Skin epidermis (tissue), 12 donors: ENCODE results near the gene TXNRD2.

Experiments used
- H3K27ac ChIP-seq, 21 experiments: fragments of 200-600 bp; sonication (generic) in 11 of 21; one replicate each; pipeline ENCODE4 v1.5.0; 2020; ENCODE audit warnings: mild to moderate bottlenecking in 3 of 21, inconsistent platforms in 2 of 21, moderate library complexity in 2 of 21
- H3K4me3 ChIP-seq, 7 experiments: fragments of 200-600 bp; sonication (generic) in 2 of 7; one replicate each; pipeline ENCODE4 v1.5.0; 2020; ENCODE audit warnings: inconsistent platforms in 2 of 7, mild to moderate bottlenecking in 2 of 7, moderate library complexity in 1 of 7

Gene TXNRD2

DNA sequence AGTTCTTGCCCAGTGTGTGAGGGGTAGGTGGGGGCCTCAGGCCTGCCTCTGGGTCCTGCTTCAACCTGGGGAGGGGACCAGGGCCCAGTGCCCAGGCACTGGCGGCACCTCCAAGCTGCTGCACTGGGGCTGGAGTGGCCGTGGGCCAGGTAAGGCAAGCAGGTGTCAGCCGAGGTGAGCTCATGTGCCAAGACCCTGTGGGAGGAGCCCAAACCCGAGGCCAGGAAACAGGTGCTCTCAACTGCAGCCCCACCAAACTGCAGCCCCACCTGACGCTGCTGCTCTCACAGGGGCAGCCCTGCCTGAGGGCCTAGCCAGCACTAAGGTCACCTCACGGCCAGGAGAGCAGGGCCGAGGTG lies 68.9 kb downstream of the TXNRD2 start:
- Histone ChIP-seq H3K4me3 (no peak overlapping the region), H3K27ac (no peak overlapping the region)

DNA sequence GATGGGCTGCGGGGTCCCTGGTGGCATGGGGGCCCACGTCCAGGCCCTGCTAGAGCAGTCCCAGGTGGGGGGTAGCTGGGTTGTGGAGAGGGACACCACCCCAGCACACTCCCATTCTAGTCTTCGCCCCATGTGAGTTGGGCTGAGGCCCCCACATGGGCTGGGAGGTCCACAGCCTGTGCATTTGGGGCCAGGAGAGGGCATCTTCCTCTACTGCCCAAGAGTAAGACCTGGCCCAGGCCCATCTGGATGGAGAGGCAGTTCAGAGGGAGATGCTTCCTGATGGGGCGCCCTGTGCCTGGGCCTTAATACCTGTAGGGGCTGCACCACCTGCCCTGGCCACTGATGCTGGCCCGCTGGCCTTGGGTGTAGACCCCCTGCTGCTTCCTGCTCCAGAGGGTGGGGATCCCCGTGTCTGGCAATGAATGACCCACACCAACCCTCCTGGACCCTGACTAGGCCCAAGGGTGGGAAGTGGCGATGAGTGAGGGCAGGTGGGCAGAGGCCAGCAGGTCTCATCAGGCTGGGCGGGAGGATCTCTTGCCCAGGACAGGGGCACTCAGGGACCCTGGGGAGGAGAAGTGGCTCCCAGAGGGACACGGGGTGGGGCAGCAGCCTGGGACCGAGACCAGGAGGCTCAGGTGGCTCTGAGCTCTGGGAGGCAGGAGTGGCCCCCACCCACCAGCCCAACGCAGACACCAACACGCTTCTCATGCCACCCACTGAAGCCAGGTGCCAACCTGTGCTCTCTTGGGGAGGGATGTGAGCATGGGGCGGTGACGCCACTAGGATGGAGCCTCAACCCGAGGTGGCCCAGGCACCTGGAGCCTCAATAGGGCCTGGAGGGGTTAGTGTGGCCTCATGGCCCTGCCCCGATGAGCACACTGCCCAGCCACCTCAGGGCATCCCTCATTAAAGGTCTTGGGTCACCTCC lies 69.5 kb downstream of the TXNRD2 start:
- Histone ChIP-seq H3K4me3 (no peak overlapping the region), H3K27ac (no peak overlapping the region)

DNA sequence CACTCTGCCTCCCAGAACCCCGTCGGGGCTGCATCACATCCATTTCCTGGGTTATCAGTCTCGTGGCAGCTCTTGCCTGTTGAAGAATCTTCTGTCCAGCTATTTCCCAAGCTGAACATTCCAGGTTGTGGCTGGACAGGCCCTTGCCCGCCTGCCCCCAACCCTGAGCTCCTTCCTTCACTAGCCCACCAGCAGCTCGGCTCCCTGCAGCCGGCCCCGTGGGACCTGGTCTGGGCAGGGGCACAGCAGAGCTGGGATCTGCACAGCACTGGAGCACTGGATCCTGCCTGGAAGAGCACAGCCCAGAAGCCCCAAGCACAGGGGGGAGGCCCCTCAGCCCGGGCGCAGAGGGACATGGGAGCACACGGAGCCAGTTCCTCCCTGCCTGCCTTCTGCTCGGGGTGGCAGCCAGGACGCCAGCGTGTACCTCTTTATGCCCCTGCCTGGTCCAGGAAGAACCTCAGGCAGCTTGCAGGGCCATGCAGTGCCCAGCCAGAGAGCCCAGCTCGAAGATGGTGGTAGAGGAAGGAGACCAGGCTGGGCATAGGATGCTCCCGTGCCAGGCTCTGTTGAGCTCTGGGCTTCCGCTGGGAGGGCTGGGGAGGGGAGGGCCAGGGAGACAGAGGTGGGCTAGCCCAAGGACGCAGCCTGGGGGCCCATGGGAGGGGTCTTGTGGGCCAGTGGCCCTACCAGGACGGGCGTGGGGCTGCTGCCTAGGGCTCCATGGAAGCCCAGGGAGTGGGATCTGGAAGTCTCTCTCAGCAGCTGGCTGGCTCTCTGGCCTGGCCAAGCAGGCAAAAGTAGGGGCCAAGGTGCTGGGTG lies 70.4 kb downstream of the TXNRD2 start:
- H3K27ac ChIP-seq, result no peak overlapping the region
- H3K4me3 ChIP-seq, result no peak overlapping the region

DNA sequence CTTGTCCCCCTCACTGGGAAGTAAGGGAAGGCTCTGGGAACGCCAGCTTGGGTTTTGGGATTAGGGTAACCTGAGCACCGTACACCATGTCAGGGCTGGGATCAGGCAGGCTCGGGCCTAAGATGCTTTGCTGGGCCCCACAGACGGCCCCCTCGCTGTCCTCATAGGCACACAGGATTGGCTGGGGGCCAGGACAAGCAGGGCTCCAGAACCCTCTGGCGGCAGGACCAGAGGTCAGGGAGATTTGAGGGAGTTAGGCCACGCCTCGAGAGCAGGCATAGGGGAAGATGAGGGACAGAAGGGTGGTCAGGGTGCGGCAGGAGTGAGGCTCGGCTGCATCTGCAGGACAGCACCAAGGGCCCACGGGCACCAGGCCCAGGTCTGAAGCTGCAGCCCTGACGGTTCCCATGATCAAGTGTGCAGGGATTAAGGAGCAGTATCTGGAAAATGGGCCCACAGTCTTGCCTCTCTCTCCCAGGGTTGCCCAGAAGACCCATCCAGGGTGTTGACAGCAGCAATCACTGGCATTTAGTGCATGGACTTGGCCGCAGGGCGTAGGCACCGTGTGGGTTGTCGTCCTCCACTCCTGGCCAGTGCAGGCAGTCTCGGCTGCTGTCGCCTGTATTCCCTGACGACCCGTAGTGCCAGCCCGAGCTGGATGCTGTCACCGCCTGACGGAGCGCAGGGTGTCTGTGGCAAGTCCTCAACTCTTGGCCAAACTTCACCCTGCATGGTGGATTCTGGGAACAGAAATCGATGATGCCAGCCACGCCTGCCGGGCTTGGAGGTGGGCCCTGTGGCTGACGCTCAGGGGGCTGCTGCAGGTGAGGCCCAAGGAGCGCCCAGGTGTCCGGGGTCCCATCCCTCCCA lies 71.2 kb downstream of the TXNRD2 start:
- no peak overlapping the region for H3K27ac ChIP-seq
- no peak overlapping the region for H3K4me3 ChIP-seq

DNA sequence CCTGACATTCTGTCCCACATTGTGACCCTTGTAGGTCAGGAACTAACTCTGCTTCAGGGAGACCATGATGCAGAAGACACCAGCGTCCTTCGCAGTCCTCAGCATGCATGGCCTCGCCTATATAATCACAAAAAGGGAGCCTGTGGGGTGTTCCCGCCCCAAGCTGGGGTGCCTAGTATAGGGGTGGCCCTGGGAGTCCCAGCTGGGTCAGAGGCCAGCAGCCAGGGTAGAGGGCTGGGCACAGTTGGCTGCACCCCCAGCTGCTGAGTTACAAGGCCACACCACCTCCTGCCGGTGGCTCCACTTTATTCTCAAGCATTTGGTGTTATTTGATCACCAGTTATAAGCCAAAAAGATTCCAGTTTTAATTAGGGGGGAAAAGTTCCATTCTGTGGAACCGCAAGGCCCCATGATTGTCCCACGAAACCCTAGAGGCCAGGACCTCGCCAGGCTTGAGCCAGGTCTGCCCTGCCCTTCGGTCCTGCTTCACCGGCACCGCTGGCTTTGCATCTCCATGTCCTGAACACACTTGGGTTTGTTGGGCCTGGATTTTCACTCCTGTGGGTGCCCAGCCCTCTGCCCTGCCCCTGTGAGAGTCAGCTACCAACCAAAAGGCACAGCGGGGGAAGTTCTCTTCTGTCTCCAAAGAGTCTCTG lies 72.0 kb downstream of the TXNRD2 start:
- Histone ChIP-seq H3K27ac (peak overlapping the region in 2 of 21 experiments; percentile 14 to 16), H3K4me3 (no peak overlapping the region)

DNA sequence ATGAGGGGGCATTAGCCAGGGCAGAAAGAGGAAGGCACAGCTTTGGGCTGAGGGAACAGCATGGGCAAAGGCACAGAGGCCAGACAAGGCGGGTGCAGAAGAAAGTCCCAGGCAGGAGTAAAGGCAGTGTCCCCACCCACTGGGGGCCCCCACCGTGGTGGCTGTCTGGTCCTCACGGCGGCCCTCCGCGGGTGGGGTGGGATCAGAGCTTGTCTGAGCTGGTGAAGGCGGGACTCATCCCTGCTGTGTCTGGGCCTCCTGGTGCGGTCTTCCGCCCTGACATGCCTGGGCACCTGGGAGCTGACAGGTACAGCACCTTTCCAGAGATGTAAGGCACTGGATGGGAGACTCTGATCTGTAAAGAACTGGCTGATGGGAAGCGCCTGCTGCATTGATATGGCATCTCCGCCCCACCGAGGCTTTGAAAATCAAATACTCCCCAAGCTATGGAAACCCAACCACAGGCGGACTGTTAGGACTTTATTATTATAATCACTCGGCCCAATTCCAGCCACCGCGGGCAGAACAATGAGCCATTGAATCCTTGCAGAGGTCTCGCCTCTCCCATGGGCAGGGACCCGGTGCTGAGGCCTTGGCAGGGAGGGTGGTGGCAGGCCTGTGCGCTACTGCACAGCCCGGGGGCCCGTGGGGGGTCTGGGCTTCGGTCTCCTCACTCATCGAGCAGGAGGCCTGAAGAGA lies 72.7 kb downstream of the TXNRD2 start:
- H3K4me3 ChIP-seq, result no peak overlapping the region

DNA sequence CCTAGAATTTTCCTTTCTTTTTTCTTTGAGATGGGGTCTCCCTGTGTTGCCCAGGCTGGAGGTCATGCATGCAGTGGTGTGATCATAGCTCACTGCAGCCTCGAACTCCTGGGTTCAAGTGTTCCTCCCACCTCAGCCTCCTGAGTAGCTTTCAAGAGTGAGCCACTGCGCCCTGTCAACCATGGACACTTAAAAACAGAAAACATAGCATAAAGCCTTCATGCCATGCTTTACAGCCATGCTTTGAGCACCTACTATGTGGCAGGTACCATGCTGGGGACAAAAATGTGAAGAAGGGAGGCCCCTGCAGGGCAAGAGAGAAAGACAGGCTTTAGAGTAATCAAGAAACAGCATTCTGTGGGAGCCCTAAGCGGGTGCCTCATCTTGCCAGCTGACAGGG lies 73.3 kb downstream of the TXNRD2 start:
- Histone ChIP-seq H3K4me3 (no peak overlapping the region), H3K27ac (peak overlapping the region in 2 of 21 experiments; percentile 9 to 16)

More for the DNA sequence above, 72.7 kb downstream of the TXNRD2 start:
- H3K27ac ChIP-seq, result peak overlapping the region in 3 of 21 experiments; percentile 9 to 16 (median 14)

DNA sequence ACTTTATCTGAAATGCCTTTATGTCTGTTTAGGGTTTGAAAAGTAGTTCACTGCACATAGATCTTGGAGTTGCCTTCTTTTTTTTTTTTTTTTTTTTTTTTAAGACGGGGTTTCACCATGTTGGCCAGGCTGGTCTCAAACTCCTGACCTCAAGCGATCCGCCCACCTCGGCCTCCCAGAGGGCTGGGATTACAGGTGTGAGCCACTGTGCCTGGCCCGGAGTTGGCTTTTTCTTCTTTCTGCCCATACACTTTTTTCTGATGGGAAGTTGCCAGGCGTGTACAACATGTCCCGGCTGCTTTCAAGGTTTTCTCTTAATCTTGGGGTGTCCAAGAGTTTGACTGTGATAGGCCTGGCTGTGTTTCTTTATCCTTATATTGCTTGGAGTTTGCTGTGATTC lies 74.0 kb downstream of the TXNRD2 start:
- Histone ChIP-seq H3K4me3 (no peak overlapping the region), H3K27ac (no peak overlapping the region)

DNA sequence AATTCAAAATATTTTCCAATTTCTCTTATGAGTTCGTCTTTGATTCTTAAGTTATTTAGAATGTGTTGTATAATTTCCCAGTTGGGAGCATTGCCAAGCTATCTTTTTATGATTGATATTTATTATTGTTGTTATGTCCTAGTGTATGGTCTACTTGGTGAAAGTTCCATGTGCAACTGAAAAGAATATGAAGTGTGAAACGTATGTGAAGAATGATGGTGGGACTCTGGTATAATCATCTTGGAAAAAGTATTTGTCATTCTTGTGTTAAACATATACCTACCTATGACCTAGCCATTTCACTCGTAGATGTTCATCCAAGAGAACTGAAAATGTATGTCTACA lies 75.0 kb downstream of the TXNRD2 start:
- Histone ChIP-seq H3K4me3 (no peak overlapping the region), H3K27ac (no peak overlapping the region)

DNA sequence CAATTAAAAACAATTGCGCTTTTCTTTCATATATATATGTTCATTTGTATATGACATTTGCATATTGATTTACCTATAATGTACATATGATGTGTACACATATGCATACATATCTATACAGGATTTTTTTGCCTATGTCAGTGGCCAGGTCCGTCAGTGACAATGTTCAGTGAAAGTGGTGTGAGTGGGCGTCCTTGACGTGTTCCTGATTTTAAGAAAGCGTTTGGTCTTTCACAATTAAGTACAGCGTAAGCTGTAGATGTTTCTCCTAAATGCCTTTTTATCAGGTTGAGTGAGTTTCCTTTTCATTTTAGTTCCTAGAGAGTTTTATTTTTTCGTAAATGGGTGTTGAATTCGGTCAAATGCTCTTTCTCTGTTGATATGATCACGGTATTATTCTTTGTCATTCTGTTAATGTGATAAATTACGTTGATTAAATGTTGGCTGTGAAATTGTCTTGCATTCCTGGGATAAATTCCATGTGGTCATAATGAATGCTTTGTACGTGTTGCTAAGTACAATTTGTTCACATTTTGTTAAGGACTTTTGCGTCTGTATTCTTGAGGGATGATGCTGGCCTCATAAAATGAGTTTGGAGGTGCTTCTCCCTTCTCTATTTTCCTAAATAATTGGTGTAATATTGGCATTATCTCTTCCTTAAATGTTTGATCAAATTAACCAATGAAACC lies 76.3 kb downstream of the TXNRD2 start:
- Histone ChIP-seq H3K4me3 (no peak overlapping the region), H3K27ac (no peak overlapping the region)

DNA sequence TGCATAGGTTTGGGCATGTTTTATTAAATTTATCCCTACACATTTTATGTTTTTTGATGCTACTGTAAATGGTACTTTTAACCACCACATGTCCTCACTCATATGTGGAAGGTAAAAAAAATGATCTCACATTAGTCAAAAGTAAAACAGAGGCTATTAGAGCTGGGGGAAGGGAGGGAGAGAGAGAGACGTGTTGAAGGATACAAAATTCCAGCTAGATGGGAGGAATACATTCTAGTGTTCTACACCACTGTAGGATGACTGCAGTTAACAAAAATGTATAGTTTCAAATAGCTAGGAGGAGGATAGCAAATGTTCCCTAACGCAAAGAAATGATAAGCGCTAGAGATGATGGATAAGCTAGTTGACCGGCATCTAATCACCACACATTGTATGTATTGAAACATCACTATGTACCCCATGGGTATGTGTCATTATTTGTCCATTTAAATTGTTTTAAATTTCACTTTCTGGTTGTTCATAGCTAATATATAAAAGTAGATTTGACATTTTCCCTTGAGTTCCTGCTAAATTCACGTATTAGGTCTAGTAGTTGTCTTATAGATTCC lies 77.0 kb downstream of the TXNRD2 start:
- Histone ChIP-seq H3K27ac (no peak overlapping the region), H3K4me3 (no peak overlapping the region)

DNA sequence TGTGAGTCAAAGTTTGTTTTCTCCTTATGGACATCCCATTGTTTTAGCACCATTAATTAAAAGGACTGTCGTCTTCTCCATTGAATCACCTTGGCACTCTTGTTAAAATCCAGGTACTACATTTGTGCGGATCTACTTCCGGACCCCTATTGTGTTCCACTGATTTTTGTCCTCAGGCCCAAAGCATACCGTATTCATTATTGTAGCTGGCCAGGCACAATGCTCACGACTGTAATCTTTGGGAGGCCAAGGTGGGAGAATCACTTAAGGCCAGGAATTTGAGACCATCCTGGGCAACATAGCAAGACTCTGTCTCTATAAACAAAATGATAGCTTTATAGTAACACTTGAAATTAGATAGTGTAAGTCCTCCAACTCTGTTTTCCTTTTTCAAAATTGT lies 78.0 kb downstream of the TXNRD2 start:
- no peak overlapping the region for H3K27ac ChIP-seq
- H3K4me3 ChIP-seq, result no peak overlapping the region

DNA sequence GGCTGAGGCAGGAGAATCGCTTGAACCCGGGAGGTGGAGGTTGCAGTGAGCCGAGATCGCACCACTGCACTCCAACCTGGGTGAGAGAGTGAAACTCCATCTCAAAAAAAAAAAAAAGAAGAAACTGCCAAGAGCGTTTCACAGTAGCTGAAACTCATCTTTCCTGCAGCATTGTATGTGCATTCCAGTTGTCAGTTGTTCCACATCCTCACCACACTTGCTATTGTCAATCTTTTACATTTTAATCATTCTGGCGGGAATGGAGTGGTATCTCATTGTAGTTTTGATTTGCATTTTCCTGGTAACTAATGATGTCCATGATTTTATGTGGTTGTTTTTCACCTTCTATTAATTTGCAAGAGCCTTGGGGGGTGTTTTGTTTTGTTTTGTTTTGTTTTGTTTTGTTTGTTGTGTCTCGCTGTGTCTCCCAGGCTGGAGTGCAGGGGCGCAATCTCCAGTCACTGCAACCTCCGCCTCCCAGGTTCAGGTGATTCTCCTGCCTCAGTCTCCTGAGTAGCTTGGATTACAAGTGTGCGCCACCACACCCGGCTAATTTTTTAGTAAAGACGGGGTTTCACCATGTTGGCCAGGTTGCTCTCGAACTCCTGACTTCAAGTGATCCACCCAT lies 78.9 kb downstream of the TXNRD2 start:
- H3K4me3 ChIP-seq, result no peak overlapping the region
- H3K27ac ChIP-seq, result no peak overlapping the region

DNA sequence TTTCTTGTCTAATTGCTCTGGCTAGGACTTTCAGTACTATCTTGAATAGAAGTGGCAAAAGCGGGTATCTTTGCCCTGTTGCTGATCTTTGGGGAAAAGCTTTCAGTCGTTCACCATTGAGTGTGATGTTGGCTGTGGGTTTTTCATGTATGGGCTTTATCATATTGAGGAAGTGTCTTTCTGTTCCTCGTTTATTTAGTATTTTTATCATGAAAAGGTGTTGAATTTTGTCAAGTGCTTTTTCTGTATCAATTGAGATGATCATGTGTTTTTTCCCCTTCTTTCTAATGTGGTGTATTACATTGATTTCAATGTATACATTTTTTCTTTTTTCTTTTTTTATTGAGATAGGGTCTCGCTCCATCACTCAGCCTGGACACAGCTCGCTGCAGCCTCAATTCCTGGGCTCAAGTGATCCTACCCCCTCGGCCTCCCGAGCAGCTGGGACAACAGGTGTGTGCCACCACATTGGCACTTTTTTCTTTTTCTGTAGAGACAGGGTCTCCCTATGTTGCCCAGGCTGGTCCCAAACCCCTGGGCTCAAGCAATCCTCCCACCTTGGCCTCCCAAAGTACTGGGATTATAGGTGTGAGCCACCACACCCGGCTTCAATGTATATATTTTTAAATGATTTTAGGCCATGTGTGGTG lies 81.6 kb downstream of the TXNRD2 start:
- H3K27ac ChIP-seq, result no peak overlapping the region
- H3K4me3 ChIP-seq, result no peak overlapping the region

DNA sequence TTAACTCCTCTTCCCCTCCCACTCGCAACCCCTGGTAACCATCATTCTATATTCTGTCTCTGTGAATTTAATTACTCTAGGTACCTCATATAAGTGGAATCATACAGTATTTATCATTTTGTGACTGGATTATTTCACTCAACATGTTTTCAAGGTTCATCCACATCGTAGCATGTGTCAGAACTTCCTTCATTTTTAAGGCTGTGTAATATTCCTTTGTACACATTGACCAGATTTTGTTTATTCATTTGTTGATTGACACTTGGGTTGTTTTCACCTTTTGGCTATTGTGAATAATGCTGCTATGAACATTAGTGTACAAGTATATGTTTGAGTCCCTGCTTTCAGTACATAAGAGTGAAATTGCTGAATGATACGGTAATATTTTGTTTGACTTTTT lies 84.2 kb downstream of the TXNRD2 start:
- no peak overlapping the region for H3K4me3 ChIP-seq
- peak overlapping the region in 1 of 21 experiments; percentile 5 for H3K27ac ChIP-seq

DNA sequence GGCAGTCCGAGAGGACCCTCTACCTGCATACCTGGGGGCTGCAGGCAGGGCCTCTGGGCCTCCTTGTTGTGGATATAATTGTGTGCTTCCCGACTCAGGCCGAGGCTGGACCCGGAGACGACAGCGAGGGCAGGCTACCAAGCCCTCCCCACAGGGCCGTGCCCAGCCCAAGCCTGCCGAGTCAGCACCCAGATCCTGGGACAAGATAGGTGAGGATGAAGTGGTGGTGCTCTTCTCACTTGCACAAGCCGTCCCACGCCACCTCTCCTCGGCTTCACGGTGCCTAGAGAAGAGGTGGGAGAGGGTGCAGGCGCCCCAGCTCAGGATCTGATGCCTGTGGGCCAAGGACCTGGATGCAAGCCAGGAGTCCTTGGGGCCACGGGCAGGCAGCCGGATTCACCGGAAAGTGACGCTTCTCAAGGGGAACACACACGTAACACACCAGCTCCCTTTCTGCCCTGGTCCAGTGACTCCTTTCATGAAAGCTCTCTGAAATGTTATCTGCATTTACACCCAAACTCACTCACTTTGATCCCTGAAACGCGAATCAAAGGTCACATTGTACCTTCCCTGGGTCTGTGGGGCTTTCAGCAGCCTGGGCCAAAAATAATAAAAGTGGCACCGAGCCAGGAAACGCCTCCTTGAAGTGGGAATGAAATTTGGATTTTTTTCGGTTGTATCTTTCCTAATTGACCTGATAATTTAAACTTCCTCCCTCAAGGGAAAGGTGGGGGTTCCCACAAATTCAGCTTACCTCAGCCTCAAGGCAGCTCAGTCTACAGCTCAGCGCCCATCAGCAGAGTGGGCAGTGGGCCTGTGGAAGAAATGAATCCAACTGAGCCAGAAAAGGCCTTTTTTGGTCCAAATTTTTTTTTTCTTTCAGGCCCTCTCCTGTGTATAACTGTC lies 85.9 kb downstream of the TXNRD2 start:
- Histone ChIP-seq H3K27ac (peak overlapping the region; percentile 45 to 98 (median 93)), H3K4me3 (peak overlapping the region; percentile 64 to 97 (median 89))
